ENCODE data around the gene PRDM16.

Gene PRDM16

DNA sequence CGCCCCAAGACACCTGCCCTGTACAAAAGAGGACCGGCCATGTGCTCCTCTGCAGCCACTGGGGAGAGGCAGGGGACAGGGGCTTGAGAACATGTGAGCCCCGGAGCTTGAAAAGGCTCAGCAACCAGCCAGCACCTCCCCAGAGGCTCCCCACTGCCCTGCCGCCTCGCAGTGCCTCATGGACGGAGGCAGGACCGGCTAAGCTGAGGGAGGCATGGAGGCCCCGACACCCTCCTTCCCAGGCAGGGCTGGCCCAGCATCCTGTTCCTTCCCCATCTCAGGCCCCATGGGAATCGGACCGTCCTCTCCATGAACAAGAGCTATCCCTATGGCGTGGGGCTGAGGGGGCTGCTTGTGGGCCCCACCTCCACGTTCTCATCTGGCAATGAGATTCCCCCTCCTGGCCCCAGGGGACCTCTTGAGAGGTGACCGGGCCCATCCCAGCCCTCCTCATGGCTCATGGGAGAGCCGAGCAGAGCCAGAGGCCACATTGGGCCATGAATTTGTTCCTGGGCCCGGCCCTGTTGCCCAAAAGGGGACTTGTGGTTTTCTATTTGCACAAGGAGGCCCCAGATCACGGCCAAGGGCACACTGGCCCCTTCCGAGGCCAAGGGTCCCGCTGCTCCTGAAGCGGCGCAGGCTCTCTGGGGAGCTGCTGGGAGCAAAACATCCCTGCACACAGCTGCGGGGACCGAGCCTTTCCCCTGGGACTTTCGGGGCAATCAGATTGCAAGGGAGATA is 320.3 kb downstream of the PRDM16 start:
- Histone ChIP-seq H3K4me1 (ENCODE audit: control insufficient read depth in 1 of 2, insufficient read depth in 2 of 2, low read length in 2 of 2) (peaks cover 0 to 9% of the 10 kb centered on the region in 2 donors), H3K36me3 (ENCODE audit: control insufficient read depth in 1 of 2, insufficient read depth in 2 of 2, low read length in 2 of 2) (peaks cover 4 to 5% of the 10 kb centered on the region in 2 donors), H3K4me3 (ENCODE audit: low read depth in 1 of 2, low read length in 2 of 2) (no peak overlapping the region), H3K9ac (ENCODE audit: low read depth in 1 of 2, low read length in 2 of 2) (no peak overlapping the region), H3K9me3 (ENCODE audit: control insufficient read depth in 1 of 2, low read length in 2 of 2) (no peaks in the 10 kb centered on the region), H3K27me3 (ENCODE audit: control insufficient read depth in 1 of 2, insufficient read depth in 2 of 2, low read length in 2 of 2) (peaks cover 0 to 2% of the 10 kb centered on the region in 2 donors), H3K27ac (ENCODE audit: low read depth, low read length) (no peak overlapping the region)

DNA sequence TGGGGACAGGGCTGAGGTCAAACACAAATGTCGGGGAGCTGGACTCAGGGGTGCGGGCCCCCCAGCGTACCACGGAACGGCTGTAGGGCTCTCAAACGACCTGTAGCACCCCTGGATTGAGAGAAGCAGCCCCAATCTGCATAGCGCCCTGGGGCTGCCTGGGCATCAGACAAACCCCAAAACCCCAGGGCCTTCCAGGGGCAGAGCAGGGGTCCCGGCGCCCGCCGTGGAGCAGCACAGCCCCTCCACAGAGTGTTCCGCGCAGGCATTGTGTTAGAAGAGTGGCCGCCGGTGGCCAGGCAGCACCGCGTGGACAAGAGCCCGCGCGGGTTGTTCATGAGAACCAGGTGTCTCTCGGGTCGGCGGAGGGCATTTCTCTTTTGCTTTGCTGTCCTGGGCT is 321.3 kb downstream of the PRDM16 start:
- H3K9ac ChIP-seq (ENCODE audit: low read depth in 1 of 2, low read length in 2 of 2): no peak overlapping the region
- H3K4me3 ChIP-seq (ENCODE audit: low read depth in 1 of 2, low read length in 2 of 2): no peak overlapping the region
- H3K9me3 ChIP-seq (ENCODE audit: control insufficient read depth in 1 of 2, low read length in 2 of 2): no peaks in the 10 kb centered on the region
- no peak overlapping the region for H3K27ac ChIP-seq (ENCODE audit: low read depth, low read length)
- peaks cover 0 to 4% of the 10 kb centered on the region in 2 donors for H3K36me3 ChIP-seq (ENCODE audit: control insufficient read depth in 1 of 2, insufficient read depth in 2 of 2, low read length in 2 of 2)
- peaks cover 0 to 7% of the 10 kb centered on the region in 2 donors for H3K27me3 ChIP-seq (ENCODE audit: control insufficient read depth in 1 of 2, insufficient read depth in 2 of 2, low read length in 2 of 2)
- peaks cover 0 to 9% of the 10 kb centered on the region in 2 donors for H3K4me1 ChIP-seq (ENCODE audit: control insufficient read depth in 1 of 2, insufficient read depth in 2 of 2, low read length in 2 of 2)

DNA sequence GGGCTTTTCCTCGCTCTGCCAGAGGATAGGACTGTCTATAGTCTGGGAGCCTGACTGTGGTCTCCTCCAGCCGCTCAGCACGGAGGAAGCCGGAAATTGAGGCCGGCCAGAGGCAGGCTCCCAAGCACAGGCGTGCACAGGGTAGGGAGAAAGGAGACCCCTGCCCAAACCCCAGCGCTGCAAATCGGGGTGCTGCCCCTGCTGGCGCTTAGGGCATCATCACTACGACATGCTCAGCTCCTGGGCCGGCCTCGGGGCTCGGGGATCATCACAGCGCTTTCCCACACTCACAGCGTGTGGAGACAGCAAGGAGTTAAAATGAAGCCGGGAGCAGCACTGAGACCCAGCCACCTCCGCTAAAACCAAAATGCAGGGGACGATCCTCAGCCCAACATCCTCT is 322.7 kb downstream of the PRDM16 start:
- Histone ChIP-seq H3K27me3 (ENCODE audit: control insufficient read depth in 1 of 2, insufficient read depth in 2 of 2, low read length in 2 of 2) (peaks cover 0 to 7% of the 10 kb centered on the region in 2 donors), H3K4me3 (ENCODE audit: low read depth in 1 of 2, low read length in 2 of 2) (no peak overlapping the region), H3K4me1 (ENCODE audit: control insufficient read depth in 1 of 2, insufficient read depth in 2 of 2, low read length in 2 of 2) (peaks cover 0 to 9% of the 10 kb centered on the region in 2 donors), H3K27ac (ENCODE audit: low read depth, low read length) (no peak overlapping the region), H3K36me3 (ENCODE audit: control insufficient read depth in 1 of 2, insufficient read depth in 2 of 2, low read length in 2 of 2) (peaks cover 0 to 4% of the 10 kb centered on the region in 2 donors), H3K9ac (ENCODE audit: low read depth in 1 of 2, low read length in 2 of 2) (no peak overlapping the region), H3K9me3 (ENCODE audit: control insufficient read depth in 1 of 2, low read length in 2 of 2) (no peaks in the 10 kb centered on the region)

DNA sequence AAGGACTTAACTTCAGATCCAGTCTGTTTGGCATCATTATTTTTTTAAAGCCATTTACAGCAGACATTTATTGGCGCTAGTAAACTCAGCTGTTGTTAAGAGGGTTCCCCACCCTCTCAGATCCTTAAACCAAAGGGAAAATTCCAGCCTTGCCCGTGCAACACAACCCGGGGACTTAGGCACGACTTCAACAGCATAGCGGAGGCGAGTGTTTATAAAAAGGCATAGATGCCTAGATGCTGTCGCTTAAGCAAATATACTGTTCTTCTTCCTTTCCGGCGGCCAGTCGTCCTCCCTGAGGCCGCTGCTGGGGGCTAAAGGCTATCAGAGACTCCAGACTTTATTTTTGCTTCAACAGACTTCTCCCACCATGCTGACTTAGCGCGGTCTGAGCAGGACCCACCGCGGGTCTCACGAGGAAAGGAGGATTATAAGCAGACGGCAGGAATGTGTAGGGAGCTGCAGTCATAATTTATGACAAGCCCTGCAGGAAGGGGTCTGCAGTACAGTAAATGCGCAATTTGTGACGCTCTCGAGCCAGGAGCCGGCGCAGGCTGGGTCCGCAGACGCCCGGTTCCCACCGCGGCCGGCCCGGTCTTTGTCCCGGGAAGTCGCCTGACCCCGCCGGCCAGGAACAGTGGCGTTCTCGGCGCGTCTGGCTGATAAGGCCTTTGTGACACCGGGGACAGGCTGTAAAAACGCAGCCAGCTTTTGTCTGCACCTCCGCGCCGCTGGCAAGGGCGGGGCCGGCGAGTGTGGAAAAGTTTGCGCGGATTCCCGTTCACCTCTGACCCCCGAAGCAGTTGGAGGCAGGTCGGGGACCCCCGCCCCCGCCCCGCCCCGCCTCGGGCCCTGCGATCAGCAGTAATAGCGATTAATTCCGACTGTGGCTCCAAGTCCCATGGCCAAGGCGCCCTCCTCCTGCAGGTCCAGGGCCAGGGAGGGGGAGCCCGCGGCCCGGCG is 324.3 kb downstream of the PRDM16 start:
- peaks cover 0 to 9% of the 10 kb centered on the region in 2 donors for H3K4me1 ChIP-seq (ENCODE audit: control insufficient read depth in 1 of 2, insufficient read depth in 2 of 2, low read length in 2 of 2)
- peak overlapping the region; percentile 20 to 40 for H3K4me3 ChIP-seq (ENCODE audit: low read depth in 1 of 2, low read length in 2 of 2)
- peak overlapping the region; percentile 18 to 26 for H3K9ac ChIP-seq (ENCODE audit: low read depth in 1 of 2, low read length in 2 of 2)
- peaks cover 0 to 4% of the 10 kb centered on the region in 2 donors for H3K27me3 ChIP-seq (ENCODE audit: control insufficient read depth in 1 of 2, insufficient read depth in 2 of 2, low read length in 2 of 2)
- no peak overlapping the region for H3K27ac ChIP-seq (ENCODE audit: low read depth, low read length)
- H3K36me3 ChIP-seq (ENCODE audit: control insufficient read depth in 1 of 2, insufficient read depth in 2 of 2, low read length in 2 of 2): peaks cover 0 to 4% of the 10 kb centered on the region in 2 donors
- no peaks in the 10 kb centered on the region for H3K9me3 ChIP-seq (ENCODE audit: control insufficient read depth in 1 of 2, low read length in 2 of 2)

DNA sequence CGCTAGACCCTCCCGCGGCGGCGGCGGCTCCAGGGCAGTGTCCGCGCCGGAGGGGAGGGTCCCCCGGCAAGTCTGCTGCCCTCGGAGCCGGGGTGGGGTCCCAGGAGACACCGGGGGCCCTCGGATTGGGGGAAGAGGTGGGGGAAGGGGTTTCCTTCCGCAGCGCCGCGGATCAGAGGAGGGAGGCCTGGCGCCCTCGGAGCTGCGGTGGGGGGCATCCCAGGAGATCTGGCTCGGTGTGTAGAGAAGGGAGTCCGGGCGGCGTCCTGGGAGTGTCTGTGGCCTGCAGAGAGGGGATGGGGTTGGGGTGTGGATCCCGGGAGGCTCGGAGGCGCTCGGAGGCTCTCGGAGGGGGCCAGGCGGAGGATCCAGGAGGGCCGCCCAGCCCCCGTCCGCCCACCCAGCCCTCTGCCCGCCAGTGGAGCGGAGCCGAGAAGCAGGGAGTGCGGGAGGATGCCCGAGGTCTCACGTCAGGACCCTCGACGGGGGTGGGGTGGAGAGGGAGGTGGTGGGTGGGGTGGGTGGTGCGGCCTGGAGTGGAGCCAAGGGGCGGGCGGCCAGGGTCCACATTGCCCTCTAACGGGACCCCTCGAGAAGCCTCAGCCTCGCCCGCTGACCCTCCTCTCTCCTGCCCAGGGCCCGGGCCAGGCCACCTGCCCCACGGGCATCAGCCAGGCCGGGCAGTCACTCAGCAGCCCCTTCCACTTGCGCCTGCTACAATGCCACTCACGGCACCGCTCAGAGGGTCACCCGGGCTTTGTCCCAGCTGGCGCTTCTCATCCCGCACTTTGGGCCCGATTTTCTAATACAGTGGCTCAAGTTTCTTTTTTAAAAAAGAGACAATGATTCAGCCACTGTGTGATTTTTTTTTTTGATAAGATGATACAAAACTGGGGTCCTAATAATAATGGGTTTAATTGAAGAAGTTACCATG is 325.3 kb downstream of the PRDM16 start:
- Histone ChIP-seq H3K27me3 (ENCODE audit: control insufficient read depth in 1 of 2, insufficient read depth in 2 of 2, low read length in 2 of 2) (peaks cover 0 to 4% of the 10 kb centered on the region in 2 donors), H3K4me3 (ENCODE audit: low read depth in 1 of 2, low read length in 2 of 2) (peak overlapping the region in 1 of 2 donors; percentile 20), H3K36me3 (ENCODE audit: control insufficient read depth in 1 of 2, insufficient read depth in 2 of 2, low read length in 2 of 2) (peaks cover 0 to 4% of the 10 kb centered on the region in 2 donors), H3K9me3 (ENCODE audit: control insufficient read depth in 1 of 2, low read length in 2 of 2) (no peaks in the 10 kb centered on the region), H3K9ac (ENCODE audit: low read depth in 1 of 2, low read length in 2 of 2) (peak overlapping the region in 1 of 2 donors; percentile 18), H3K27ac (ENCODE audit: low read depth, low read length) (no peak overlapping the region), H3K4me1 (ENCODE audit: control insufficient read depth in 1 of 2, insufficient read depth in 2 of 2, low read length in 2 of 2) (peaks cover 0 to 9% of the 10 kb centered on the region in 2 donors)

DNA sequence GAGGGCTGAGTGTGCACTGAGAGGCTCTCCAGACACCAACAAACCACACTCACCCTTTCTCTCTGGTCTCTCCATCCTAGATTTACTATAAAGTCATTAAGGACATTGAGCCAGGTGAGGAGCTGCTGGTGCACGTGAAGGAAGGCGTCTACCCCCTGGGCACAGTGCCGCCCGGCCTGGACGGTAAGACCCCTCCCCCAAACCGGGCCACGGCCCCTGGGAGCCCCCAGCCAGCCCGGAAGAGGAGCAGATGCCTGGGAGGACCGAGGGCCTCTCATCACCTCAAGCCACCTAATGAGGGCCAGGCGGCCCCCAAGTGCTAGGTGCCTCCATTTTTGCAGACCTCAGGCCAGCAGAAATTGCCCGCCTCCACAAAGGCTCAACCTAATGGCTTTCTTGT is 327.4 kb downstream of the PRDM16 start:
- peaks cover 0 to 9% of the 10 kb centered on the region in 2 donors for H3K4me1 ChIP-seq (ENCODE audit: control insufficient read depth in 1 of 2, insufficient read depth in 2 of 2, low read length in 2 of 2)
- no peak overlapping the region for H3K9ac ChIP-seq (ENCODE audit: low read depth in 1 of 2, low read length in 2 of 2)
- H3K27ac ChIP-seq (ENCODE audit: low read depth, low read length): no peak overlapping the region
- peaks cover 0 to 9% of the 10 kb centered on the region in 2 donors for H3K36me3 ChIP-seq (ENCODE audit: control insufficient read depth in 1 of 2, insufficient read depth in 2 of 2, low read length in 2 of 2)
- H3K27me3 ChIP-seq (ENCODE audit: control insufficient read depth in 1 of 2, insufficient read depth in 2 of 2, low read length in 2 of 2): peaks cover 0 to 4% of the 10 kb centered on the region in 2 donors
- H3K9me3 ChIP-seq (ENCODE audit: control insufficient read depth in 1 of 2, low read length in 2 of 2): no peaks in the 10 kb centered on the region
- no peak overlapping the region for H3K4me3 ChIP-seq (ENCODE audit: low read depth in 1 of 2, low read length in 2 of 2)

DNA sequence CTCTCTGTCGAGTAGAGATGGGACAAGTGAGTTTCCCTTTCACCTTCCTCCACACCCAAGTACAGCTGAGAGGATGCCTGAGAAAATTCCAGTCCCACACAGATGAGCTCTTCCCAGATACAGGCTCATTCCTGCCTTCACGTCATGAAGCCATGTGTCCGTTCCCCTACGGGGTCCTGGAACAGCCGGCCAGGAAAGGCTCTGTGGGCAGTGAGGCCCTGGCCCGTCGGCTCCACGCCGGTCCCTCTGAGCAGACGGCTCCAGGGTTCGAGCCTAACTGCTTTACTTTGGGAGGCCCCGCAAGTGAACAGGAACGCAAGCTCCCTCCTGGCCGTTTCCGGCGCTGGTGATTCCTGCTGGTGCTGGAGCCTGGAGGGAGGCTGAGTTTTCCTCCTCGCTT is 328.3 kb downstream of the PRDM16 start:
- peaks cover 0 to 14% of the 10 kb centered on the region in 2 donors for H3K36me3 ChIP-seq (ENCODE audit: control insufficient read depth in 1 of 2, insufficient read depth in 2 of 2, low read length in 2 of 2)
- H3K27ac ChIP-seq (ENCODE audit: low read depth, low read length): no peak overlapping the region
- H3K27me3 ChIP-seq (ENCODE audit: control insufficient read depth in 1 of 2, insufficient read depth in 2 of 2, low read length in 2 of 2): peaks cover 0 to 4% of the 10 kb centered on the region in 2 donors
- H3K9me3 ChIP-seq (ENCODE audit: control insufficient read depth in 1 of 2, low read length in 2 of 2): no peaks in the 10 kb centered on the region
- H3K4me1 ChIP-seq (ENCODE audit: control insufficient read depth in 1 of 2, insufficient read depth in 2 of 2, low read length in 2 of 2): peaks cover 0 to 9% of the 10 kb centered on the region in 2 donors
- H3K4me3 ChIP-seq (ENCODE audit: low read depth in 1 of 2, low read length in 2 of 2): no peak overlapping the region
- H3K9ac ChIP-seq (ENCODE audit: low read depth in 1 of 2, low read length in 2 of 2): no peak overlapping the region

DNA sequence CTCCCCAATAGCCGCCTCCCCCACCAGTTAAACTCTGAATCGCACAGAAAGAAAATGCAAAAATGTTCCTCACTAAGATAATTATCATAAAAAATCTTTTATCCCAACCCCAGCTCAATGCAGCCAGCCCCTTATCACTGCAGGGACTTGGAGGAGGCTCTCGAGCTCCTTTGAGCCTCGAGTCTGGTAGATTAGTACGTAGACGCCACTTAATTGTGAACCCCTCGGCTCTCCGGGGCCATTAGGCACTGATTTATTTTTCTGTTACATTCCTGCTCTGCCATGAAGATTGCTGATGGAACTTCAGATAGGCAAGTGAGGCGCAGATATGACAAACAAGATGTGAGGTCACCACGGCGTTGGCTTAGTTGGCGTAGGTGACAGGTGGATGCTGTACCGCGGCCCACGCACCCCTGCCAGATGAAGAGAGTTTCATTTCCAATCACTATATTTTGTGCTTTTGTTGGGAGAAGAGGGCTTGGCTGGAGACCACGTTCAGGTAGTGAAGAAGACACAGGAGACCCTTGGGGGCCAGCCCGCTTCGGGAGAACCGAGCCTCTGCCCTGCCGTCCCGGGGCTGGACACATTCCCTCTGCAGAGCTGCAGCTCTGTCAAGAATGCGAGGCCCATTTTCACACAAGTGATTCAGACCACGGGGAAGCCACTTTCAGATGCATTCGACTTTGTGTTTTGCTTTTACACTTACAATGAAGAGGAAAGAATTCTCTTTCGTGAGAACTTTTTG is 329.6 kb downstream of the PRDM16 start:
- no peak overlapping the region for H3K9ac ChIP-seq (ENCODE audit: low read depth in 1 of 2, low read length in 2 of 2)
- H3K36me3 ChIP-seq (ENCODE audit: control insufficient read depth in 1 of 2, insufficient read depth in 2 of 2, low read length in 2 of 2): peaks cover 0 to 14% of the 10 kb centered on the region in 2 donors
- no peaks in the 10 kb centered on the region for H3K9me3 ChIP-seq (ENCODE audit: control insufficient read depth in 1 of 2, low read length in 2 of 2)
- H3K27me3 ChIP-seq (ENCODE audit: control insufficient read depth in 1 of 2, insufficient read depth in 2 of 2, low read length in 2 of 2): peaks cover 0 to 4% of the 10 kb centered on the region in 2 donors
- H3K4me1 ChIP-seq (ENCODE audit: control insufficient read depth in 1 of 2, insufficient read depth in 2 of 2, low read length in 2 of 2): no peaks in the 10 kb centered on the region
- H3K4me3 ChIP-seq (ENCODE audit: low read depth in 1 of 2, low read length in 2 of 2): no peak overlapping the region
- no peak overlapping the region for H3K27ac ChIP-seq (ENCODE audit: low read depth, low read length)

DNA sequence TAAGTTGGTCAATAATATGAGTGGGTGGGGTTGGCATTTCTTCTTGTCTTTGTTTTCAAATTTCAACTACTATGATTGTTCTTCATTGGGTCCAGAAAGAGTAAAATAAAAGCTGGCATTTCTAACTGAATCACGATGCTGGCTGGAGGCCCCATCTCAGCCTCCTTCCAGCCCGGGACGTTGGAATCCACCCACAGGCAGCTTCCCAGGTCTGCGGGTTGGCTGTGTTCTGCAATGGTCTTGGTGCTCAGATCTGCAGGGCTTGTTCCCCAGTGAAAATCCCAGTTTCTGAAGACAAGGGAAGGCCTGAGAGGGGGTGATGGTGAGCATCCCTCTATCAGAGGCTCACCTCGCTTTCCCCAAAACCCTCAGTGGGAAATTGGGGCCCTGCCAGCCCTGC is 330.7 kb downstream of the PRDM16 start:
- Histone ChIP-seq H3K4me3 (ENCODE audit: low read depth in 1 of 2, low read length in 2 of 2) (no peak overlapping the region), H3K9me3 (ENCODE audit: control insufficient read depth in 1 of 2, low read length in 2 of 2) (no peaks in the 10 kb centered on the region), H3K27me3 (ENCODE audit: control insufficient read depth in 1 of 2, insufficient read depth in 2 of 2, low read length in 2 of 2) (peaks cover 0 to 4% of the 10 kb centered on the region in 2 donors), H3K9ac (ENCODE audit: low read depth in 1 of 2, low read length in 2 of 2) (no peak overlapping the region), H3K36me3 (ENCODE audit: control insufficient read depth in 1 of 2, insufficient read depth in 2 of 2, low read length in 2 of 2) (peaks cover 0 to 16% of the 10 kb centered on the region in 2 donors), H3K27ac (ENCODE audit: low read depth, low read length) (no peak overlapping the region), H3K4me1 (ENCODE audit: control insufficient read depth in 1 of 2, insufficient read depth in 2 of 2, low read length in 2 of 2) (no peaks in the 10 kb centered on the region)
